GM12878 (cell line): ENCODE data around the gene DNAJC25.

Experiments used
- TARDBP ChIP-seq: IDR thresholded peaks from 2 replicates; pipeline ENCODE4 v1.6.1; 2016; ENCODE audit warnings: borderline replicate concordance
- TF ChIP-seq, protein P1 (sequence below), 3 experiments: IDR thresholded peaks in 2 of 3; conservative IDR thresholded peaks in 1 of 3; 2 replicates each; pipeline ENCODE4 v1.5.1; 2011; ENCODE audit warnings: low read depth in 3 of 3, low read length in 3 of 3, mild to moderate bottlenecking in 3 of 3, control low read depth in 2 of 3, moderate library complexity in 2 of 3, inconsistent platforms in 1 of 3, mixed read lengths in 1 of 3; ENCODE audit not compliant: control insufficient read depth in 2 of 3, insufficient read depth in 1 of 3; ENCODE audit errors: extremely low read depth in 1 of 3

DNA sequence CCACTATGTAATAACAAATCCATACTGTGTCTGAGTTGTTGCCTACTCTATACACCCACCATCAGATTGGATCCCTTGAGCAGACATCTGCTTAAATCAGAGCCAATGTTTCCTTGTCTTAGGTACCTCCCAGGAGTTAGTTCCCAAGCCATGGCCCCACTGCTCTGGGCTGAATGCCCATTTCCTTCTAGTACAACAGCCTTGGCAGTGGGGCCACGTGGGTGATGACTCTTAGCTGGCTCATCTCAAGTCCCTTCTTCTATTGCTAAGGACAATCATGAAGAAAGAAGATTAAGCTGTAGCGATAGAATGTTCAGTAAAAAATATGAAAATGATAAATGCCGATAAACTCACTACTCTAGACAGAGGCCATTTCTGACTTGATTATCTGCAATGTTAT is 48.2 kb upstream of the DNAJC25 start:
- TF ChIP-seq TARDBP = no peak
- TF ChIP-seq, protein P1, sequence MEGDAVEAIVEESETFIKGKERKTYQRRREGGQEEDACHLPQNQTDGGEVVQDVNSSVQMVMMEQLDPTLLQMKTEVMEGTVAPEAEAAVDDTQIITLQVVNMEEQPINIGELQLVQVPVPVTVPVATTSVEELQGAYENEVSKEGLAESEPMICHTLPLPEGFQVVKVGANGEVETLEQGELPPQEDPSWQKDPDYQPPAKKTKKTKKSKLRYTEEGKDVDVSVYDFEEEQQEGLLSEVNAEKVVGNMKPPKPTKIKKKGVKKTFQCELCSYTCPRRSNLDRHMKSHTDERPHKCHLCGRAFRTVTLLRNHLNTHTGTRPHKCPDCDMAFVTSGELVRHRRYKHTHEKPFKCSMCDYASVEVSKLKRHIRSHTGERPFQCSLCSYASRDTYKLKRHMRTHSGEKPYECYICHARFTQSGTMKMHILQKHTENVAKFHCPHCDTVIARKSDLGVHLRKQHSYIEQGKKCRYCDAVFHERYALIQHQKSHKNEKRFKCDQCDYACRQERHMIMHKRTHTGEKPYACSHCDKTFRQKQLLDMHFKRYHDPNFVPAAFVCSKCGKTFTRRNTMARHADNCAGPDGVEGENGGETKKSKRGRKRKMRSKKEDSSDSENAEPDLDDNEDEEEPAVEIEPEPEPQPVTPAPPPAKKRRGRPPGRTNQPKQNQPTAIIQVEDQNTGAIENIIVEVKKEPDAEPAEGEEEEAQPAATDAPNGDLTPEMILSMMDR (IDR thresholded peaks at IDR 0.05 in 2 of 3, conservative IDR thresholded peaks at IDR 0.05 in 1 of 3; ENCODE audit: control insufficient read depth in 2 of 3, extremely low read depth in 1 of 3, insufficient read depth in 1 of 3, low read depth in 3 of 3, low read length in 3 of 3) = no peak
